CD4-positive, alpha-beta T cell treated with Interleukin-6 for 4 hours (primary cell): ENCODE measurements around the gene CRY1.
A peak's percentile ranks its signal among the peaks of the same experiment; 100 is the strongest.
"Not testable (repeated sequence)": the region's sequence is repeated elsewhere in the genome, so short reads cannot be mapped to it uniquely, and the experiment has no call there.

Source experiments
- DNase-seq: peaks from one replicate; pipeline ENCODE4 v3.0.0-alpha.2; 2020; ENCODE audit warnings: mixed read lengths

The CRY1 gene

DNA sequence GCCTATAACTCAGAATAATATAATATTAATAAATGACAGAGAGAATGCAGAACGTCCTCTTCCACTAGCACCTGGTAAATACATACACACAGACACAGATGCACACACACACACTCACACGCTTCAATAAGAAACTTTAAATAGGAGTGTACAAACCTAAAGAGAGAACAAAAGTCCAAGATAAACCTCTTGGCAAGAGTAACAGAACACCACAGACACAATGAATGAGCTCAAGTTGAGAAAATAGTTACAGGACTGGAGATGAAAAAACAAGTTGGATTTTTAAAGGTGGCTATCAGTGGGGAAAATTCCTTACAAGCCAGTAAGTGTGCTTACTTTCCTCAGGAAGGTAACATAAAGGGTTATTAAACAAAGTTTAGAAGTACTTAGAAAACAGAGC is 35.2 kb downstream of the CRY1 start:
- no peak for DNase-seq

DNA sequence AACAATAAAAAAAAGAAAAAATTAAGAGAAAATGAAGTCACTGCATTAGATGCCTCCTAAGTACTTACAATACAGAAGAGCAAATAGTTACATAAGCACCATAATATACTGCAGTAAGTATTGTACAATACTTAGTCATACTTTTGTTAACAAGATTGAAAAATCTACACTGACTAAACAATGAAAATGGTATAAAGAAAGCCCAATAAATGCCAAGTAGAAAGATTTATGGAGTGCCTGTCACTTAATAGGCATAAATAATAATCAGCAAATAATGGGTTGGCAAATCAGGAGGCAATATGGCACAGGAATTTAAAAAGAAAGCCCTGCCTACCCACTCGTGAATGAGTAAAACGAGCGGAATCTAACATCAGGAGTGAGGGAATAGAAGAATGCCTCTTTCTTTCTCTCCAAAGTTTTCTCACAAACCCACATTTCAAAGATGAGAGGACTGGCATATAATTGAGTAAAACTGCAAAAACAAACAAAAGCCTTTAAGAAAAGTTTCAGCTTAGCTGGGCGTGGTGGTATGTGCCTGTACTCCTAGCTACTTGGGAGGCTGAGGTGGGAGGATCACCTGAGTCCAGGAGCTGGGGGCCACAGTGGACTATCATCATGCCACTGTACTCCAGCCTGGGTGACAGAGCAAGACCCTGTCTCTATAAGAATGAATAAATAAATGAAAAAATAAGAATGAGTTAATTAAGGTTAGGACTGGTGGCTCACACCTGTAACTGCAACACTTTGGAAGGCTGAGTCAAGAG is 36.1 kb downstream of the CRY1 start:
- DNase-seq, result no peak

DNA sequence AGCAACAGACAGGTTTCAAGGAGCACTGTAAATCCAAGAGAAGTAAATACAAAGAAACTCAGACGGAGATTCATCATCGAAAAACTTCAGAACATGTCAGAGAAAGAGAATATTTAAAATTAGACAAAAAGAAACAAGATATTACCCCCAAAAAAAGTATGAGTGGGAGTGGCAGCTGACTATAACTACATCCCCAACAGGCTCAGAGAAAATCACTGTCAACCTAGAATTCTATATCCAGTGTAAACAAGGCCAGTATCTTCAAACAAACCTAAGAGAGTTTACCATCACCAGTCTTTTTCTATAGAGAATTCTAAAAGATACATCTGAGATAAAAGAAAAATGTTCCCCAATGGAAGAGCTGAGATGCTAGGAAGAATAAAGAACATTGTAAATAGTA is 39.6 kb downstream of the CRY1 start:
- no peak for DNase-seq

DNA sequence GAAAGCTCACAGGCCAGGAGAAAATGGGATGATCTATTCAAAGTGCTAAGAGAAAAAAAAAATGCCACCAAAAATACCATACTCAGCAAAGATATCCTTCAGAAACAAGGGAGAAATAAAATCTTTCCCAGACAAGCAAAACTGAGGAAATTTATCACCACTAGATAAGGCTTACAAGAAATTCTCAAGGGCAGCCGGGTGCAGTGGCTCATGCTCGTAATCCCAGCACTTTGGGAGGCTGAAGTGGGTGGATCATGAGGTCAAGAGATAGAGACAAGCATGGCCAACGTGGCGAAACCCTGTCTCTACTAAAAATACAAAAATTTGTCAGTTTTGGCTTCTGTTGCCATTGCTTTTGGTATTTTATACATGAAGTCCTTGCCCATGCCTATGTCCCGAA is 48.2 kb downstream of the CRY1 start:
- no peak for DNase-seq

DNA sequence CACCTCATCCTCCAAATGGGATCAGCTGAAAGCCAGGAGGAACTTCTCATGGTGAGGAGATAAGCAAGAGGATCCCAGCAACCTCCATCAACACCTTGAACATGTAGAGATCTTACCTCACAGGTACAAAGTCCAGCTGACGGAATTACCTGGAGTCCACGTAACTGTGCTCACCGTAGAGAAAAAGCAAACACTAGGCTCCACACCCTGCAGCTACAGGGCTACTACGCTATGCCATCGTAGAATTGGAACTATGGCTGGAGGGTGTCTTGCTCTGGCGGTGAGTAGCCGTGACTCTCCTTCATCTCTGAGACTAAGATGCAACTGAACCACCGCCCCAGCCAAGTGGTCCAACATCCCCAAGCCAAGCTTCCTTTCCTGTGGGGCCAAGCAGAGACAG is 50.5 kb downstream of the CRY1 start:
- DNase-seq, result no peak

DNA sequence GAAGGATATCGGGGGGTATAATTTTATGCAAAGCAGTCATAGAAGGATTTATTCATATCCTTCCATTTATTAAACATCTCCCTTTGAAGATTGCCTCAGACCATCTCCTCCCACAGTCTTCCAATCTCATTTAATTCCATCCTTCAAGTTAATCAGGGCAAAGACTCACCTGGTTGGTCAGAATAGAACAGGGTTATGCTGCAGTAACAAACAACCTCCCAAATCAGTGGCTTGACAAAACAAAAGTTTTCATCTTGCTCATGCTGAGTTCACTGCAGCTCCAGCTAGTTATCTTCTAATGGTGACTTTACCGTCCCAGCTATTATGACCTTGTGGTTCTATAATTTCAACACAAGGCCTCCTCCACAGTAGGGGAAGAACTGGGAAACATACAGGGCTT is 57.6 kb downstream of the CRY1 start:
- DNase-seq, result no peak

DNA sequence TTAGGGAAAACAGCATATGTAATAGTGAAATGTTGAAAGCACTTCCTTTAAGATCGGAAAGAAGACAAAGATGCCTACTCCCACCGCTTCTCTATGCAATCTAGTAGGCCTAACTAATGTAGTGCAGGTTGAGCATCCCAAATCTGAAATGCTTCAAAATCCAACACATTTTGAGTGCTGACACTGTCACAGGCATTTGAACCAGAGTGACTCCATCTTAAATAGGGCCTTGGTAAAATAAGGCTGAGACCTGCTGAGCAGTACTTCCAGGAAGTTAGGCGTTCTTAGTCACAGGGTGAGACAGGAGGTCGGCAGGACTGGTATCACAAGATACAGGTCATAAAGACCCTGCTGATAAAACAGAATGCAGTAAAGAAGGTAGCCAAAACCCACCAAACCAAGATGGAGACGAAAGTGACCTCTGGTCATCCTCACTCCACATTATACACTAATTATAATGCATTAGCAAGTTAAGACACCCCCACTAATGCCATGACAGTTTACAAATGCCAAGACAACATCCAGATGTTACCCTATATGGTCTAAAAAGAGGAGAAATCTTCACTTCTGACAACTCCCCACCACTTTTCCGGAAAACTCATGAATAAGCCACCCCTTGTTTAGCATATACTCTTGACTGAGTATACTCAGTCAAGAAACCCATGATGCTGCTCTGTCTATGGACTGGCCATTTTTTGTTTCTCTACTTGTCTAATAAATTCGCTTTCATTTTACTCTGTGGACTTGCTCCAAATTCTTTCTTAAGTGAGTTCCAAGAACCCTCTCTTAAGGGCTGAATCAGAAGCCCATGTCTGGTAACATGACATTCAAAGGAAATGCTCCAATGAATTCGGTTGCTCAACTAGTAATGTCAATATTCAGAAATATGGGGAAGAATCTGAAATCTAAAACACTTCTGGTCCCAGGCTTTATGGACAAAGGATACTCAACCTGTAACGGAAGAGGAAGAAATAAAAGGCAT is 59.3 kb downstream of the CRY1 start:
- DNase-seq, result no peak

DNA sequence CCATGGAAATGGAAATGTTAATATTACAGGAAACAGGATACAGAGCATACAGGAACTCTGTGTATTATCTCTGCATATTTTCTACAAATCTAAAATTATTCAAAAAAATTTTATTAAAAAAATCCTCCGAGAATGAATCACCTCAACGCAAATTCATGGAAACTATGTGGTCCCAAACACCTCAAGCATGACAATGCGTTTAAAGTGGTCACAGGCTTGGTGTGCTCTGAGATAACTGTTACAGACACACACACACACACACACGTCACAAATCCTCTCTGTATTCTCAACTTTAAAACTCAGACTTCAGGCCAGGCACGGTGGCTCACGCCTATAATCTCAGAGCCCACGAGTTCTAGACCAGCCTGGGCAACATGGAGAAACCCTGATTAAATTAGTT is 61.1 kb downstream of the CRY1 start:
- DNase-seq, result no peak

DNA sequence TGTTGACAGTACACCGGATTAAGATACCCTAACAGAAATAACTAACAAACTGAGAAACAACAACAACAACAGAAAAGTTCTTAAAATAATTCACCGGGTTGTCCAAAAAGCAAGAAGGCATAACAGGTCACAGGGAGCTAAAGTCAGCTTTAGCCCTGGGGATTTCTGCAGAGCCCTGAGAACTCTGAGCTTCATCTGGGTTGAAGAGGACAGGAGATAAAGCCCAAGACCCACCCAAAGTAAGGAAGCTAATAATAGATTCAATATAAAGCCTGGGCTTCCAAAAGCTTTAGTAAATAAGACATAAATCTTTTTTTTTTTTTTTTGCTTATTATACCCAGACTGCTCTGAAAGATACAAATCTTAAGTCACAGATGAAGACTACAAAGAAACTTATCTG is 62.3 kb downstream of the CRY1 start:
- no peak for DNase-seq

DNA sequence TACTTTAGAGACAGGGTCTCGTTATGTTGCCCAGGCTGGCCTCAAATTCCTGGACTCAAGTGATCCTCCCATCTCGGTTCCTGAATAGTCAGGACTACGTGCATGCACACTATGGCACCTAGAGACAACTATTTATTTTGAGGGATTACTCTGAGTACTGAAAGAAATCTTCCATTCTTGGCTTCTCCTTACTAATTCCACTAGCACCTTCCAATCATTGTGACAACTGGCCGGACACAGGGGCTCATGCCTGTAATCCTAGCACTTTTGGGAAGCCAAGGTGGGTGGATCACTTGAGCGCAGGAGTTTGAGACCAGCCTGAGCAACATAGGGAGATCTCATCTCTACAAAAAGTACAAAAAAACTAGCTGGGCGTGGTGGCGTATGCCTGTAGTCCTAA is 64.3 kb downstream of the CRY1 start:
- DNase-seq, result no peak

DNA sequence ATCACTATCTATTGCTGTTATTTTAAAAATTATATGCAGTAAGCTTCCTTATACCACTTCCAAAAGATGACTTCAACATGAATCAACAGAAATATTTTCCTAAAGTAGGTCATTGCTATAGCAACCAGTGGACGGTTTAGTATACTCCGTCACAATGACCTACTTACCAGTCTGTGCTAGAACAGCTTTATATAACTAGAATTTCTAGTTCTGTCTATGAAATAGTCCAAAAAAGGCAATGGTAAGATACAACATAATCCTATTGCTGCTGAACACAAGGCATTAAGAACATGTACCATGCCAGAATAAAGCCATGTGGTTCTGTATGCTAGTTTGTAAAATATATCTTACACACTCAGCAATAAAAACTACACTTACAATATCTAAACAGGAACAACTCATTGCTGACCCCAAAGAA is 65.7 kb downstream of the CRY1 start:
- no peak for DNase-seq

DNA sequence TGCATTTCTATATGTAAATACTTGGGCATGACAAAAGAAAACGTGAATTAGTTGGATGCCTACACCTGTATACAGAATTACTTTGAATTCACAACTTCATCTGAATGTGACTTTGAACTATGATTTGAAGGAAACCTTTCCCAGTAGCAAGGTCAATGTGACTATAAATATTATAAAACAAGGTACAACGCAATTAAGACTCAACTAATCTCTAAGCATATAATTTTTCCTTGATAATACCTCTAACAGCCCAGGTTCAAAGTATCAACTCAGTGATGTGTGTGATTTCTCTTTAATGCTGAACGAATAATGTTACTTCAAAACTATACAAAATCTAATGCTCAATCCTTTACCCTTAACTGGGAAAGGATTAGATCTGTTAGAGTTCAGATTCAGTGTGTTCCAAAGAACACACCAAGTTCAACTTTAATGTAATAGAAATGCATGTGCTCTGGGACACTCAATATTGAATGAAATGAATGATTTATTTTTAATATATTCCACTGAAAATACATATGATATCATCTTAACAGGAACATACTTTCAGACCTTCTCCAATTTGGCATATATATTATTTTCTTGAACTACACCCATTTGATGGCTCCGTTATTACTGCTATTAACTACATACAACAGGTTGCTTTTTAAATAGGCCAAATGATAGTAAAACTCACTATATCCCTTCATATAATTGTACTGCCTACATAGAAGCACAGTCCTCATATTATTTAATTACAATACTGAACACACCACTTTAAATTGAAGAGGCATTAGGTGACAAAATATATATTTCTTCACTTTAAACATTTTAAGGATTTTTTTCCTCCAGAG is 66.3 kb downstream of the CRY1 start:
- no peak for DNase-seq

DNA sequence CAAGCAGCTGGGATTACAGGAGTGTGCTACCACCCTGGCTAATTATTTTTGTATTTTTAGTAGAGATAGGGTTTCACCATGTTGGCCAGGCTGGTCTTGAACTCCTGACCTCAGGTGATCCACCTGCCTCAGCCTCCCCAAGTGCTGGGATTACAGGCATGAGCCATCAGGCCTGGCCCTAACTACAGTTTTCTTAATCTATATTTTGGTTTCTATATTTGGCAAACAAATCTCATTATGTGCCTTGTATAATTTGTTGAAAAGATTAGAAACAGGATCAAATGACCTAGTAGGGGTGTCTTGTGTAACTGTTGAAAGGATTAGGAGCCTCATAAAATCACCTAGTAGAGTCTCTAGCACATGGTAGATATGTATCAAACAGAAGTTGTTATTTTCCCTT is 67.0 kb downstream of the CRY1 start:
- DNase-seq, result not testable (repeated sequence)

DNA sequence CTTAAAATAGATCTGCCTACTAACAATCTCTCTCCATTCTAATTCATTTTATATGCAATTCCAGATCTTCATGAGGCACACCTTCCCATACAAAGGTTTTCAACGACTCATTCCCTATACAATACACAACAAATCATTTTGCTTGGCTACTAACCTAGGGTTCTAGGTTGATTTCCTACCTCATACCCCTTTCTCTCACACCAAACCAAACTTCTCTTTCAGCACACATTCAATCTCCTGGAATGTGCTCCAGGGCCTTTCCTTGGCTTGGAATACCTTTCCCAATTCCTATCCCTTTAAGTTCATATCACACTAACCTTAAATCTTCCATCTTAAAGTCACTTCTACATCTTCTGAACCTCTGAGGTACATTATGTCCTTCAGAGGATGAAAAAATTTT is 67.7 kb downstream of the CRY1 start:
- no peak for DNase-seq

DNA sequence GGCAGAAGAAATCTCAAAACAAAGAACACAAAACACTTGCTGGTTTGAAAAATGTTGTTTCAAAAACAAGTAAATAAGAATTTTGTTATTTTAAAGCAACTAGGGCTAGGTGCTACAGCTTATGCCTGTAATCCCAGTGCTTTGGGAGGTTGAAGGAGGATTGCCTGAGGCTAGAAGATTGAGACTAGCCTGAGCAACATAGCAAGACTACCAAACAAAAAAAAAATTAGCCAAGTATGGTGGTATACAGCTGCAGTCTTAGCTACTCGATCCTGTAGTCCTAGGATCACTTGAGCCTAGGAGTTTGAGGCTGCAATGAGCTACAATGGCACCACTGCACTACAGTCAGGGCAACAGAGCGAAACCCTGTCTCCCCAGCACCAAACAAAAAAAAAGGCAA is 73.8 kb downstream of the CRY1 start:
- DNase-seq, result no peak

DNA sequence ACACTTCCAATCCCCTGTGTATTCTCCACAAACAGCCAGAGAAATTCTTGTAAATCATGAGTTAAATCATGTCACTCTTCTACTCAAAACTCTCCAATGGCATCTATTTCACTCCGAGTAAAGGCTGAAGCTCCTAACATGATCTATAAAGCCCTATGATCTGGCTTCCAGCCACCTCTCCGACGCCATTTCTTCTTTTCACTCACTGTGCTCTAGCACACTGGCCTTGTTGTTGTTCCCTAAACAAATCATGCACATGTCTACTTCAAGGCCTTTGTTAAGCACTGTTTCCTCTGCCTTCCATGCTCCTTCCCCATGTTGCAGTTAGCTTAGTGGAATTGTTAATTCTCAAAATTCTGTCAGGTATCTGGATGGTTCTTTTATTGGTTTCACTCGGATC is 76.3 kb downstream of the CRY1 start:
- DNase-seq, result no peak

DNA sequence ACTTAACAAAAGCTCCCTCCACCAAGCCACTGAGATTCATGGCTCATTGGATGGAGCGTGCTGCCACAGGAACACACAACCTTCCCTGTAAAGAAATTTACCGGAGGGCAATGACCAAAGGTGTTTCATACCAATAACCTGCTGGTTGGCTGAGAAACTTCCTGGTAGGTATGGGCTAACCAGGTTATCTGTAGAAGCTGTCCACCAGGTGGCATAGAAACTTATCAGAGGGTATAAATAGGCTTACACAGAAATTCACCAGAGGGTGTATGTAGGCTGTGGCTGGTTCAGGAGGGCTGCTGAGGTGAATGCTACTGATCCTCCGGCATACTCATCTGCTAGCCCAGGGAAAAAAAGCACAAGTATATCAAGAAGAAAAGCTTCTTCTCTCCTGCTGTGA is 79.3 kb downstream of the CRY1 start:
- DNase-seq, result peak; percentile 34

DNA sequence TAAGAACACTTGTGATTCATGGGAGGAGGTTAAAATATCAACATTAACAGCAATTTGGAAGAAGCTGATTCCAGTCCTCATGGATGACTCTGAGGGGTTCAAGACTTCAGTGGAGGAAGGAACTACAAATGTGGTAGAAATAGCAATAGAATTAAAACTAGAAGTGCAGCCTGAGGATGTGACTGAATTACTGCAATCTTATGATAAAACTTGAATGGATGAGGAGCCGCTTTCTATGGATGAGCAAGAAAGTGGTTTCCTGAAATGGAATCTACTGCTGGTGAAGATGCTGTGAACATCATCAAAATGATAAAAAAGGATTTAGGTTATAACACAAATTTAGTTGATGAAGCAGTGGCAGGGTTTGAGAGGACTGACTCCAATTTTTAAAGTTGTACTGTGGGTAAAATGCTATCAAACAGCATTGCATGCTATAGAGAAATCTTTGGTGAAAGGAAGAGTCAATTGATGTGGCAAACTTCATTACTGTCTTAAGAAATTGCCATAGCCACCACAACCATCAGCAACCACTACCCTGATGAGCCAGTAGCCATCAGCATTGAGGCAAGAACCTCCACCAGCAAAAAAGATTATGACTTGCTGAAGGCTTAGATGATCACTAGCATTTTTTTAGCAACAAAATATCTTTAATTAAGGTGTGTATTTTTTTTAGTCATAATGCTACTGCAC is 80.5 kb downstream of the CRY1 start:
- DNase-seq, result no peak

DNA sequence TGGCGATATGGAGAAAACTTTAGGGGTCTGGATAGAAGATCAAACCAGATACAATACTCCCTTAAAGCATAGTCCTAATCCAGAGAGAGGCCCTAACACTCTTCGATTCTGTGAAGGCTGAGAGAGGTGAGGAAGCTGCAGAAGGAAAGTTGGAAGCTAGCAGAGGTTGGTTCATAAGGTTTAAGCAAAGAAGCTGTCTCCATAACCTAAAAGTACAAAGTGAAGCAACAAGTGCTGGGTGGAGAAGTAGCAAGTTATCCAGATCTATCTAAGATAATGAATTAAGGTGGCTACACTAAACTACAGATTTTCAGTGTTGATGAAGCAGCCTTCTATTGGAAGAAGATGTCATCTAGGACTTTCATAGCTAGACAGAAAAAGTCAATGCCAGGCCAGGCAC is 81.8 kb downstream of the CRY1 start:
- DNase-seq, result no peak

DNA sequence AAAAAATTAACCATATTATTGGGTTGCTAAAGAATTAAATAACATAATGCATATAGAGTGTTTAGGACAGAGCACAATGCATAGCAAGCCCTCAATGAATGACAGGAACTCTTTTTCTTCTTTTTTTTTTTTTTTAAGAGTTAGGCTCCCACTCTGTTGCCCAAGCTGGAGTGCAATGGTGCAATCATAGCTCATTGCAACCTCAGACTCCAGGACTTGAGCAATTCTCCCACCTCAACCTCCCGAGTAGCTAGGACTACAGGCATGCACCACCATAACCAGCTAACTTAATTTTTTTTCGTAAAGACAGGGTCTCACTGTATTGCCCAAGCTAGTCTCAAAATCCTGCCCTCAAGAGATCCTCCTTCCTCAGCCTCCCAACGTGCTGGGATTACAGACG is 85.9 kb downstream of the CRY1 start:
- DNase-seq, result no peak

DNA sequence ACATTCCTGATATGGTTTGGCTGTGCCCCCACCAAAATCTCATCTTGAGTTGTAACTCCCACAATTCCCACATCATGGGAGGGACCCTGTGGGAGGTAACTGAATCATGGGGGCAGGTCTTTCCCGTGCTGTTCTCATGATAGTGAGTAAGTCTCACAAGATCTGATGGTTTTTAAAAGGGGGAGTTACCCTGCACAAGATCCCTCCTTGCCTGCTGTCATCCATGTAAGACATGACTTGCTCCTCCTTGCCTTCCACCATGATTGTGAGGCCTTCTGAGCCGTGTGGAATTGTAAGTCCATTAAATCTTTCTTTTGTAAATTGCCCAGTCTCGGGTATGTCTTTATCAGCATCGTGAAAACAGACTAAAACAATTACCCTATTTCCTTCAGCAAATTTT is 90.7 kb downstream of the CRY1 start:
- not testable (repeated sequence) for DNase-seq

DNA sequence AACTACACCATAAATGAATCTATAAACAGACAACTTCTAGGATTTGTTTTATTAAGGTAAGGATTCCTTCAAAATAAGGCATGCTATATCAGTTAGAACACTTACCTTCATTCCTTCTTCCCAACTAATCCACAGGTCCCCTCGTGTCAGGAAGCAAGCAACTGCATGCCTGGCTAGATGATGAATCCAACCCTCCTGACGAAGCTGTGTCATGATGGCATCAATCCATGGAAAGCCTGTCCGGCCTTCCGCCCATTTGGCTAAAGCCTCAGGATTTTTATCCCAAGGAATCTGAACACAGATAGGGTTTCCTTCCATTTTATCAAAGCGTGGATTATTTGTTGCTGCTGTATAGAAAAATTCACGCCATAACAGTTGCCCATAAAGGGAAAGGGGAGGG is 93.9 kb downstream of the CRY1 start:
- DNase-seq, result no peak

DNA sequence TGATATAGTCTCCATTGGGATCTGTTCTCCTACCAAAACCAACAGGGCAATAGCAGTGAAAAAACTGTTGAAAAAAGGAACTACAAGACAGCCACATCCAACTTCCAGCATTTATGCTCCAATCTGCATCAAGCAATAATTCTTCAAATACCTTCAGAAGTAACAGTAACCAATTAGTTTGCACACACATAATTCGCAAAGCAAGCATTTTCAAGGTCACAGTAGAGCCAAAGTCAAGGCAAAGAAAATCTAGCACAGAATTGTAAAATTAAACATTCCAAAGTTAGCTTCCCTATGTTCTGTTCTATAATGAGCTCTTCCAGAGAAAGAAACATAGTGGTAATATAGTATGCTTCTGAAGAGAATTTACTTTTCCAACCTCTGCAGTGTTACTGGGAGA is 95.4 kb downstream of the CRY1 start:
- no peak for DNase-seq
